Calu3 (cell line): ENCODE results near the gene DHX15. TPM values are rescaled to one million over a fixed set of nuclear protein-coding genes. Genes with fewer than 3 reads are reported as not detected.

Source experiments
- BruUV-seq: library from RNA; stranded (reverse); fragments of 400-500 nt; replicated peaks from 2 replicates; lab custom pipeline; 2021; lab: Mats Ljungman, UMichigan
- CTCF ChIA-PET: fragments of 300-600 bp; sonication (Branson Sonifier 250); formaldehyde crosslinking; loops from one replicate; lab custom pipeline; 2022; ENCODE audit warnings: antibody characterized with exemption; lab: Charles Lee
- DNase-seq: peaks from one replicate; pipeline ENCODE4 v3.0.0; 2022
- H3K27ac Mint-ChIP-seq: one replicate; pipeline ENCODE4 v1.8.0; 2022; ENCODE audit warnings: mixed read lengths; ENCODE audit not compliant: unreplicated experiment
- H3K27me3 Mint-ChIP-seq: one replicate; pipeline ENCODE4 v1.8.0; 2022; ENCODE audit warnings: mixed read lengths; ENCODE audit not compliant: unreplicated experiment
- H3K36me3 Mint-ChIP-seq: one replicate; pipeline ENCODE4 v1.8.0; 2022; ENCODE audit warnings: mild to moderate bottlenecking, moderate library complexity, mixed read lengths; ENCODE audit not compliant: insufficient read depth, unreplicated experiment
- H3K4me1 Mint-ChIP-seq: one replicate; pipeline ENCODE4 v1.8.0; 2022; ENCODE audit warnings: mild to moderate bottlenecking, low read depth, mixed read lengths; ENCODE audit not compliant: unreplicated experiment
- H3K4me3 Mint-ChIP-seq: one replicate; pipeline ENCODE4 v1.8.0; 2022; ENCODE audit warnings: mild to moderate bottlenecking, low read depth, moderate library complexity, mixed read lengths; ENCODE audit not compliant: unreplicated experiment
- H3K9me3 Mint-ChIP-seq: one replicate; pipeline ENCODE4 v1.8.0; 2022; ENCODE audit warnings: low read depth, mixed read lengths; ENCODE audit not compliant: unreplicated experiment
- intact Hi-C: fragments of 100-400 bp; cut with micrococcal nuclease; formaldehyde crosslinking; loops from one replicate; pipeline ENCODE4 v1.10.0; 2022; ENCODE audit not compliant: unreplicated experiment
- total RNA-seq: library from RNA; stranded (reverse); gene quantifications from 2 replicates; pipeline ENCODE4 v1.2.3, GENCODE V29; 2022
- TF ChIP-seq, protein P1 (sequence below): fragments of 200-600 bp; IDR thresholded peaks from one replicate; pipeline ENCODE4 v1.8.0; 2022; ENCODE audit warnings: antibody characterized with exemption; ENCODE audit not compliant: unreplicated experiment

The DHX15 gene
- total RNA-seq, 1 experiment from 2014 or later, result 169 TPM

GRCh38 chr4:24535399-24535798, 49.0 kb downstream of the DHX15 start:
- no TSS peak for BruUV-seq
- H3K27ac Mint-ChIP-seq, result no peak overlapping the region
- no peak for DNase-seq
- CTCF ChIA-PET, result no interaction called here
- TF ChIP-seq, protein P1, sequence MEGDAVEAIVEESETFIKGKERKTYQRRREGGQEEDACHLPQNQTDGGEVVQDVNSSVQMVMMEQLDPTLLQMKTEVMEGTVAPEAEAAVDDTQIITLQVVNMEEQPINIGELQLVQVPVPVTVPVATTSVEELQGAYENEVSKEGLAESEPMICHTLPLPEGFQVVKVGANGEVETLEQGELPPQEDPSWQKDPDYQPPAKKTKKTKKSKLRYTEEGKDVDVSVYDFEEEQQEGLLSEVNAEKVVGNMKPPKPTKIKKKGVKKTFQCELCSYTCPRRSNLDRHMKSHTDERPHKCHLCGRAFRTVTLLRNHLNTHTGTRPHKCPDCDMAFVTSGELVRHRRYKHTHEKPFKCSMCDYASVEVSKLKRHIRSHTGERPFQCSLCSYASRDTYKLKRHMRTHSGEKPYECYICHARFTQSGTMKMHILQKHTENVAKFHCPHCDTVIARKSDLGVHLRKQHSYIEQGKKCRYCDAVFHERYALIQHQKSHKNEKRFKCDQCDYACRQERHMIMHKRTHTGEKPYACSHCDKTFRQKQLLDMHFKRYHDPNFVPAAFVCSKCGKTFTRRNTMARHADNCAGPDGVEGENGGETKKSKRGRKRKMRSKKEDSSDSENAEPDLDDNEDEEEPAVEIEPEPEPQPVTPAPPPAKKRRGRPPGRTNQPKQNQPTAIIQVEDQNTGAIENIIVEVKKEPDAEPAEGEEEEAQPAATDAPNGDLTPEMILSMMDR, result no peak
- no peaks in the 10 kb centered on the region for H3K9me3 Mint-ChIP-seq
- peaks cover 18% of the 10 kb centered on the region for H3K36me3 Mint-ChIP-seq
- intact Hi-C loops, result loop anchor here (5.0 kb wide), 1 partner anchor 37 kb away; no protein-coding TSS in a partner anchor
- no peaks in the 10 kb centered on the region for H3K4me1 Mint-ChIP-seq
- no peaks in the 10 kb centered on the region for H3K27me3 Mint-ChIP-seq
- no peak overlapping the region for H3K4me3 Mint-ChIP-seq

DNA sequence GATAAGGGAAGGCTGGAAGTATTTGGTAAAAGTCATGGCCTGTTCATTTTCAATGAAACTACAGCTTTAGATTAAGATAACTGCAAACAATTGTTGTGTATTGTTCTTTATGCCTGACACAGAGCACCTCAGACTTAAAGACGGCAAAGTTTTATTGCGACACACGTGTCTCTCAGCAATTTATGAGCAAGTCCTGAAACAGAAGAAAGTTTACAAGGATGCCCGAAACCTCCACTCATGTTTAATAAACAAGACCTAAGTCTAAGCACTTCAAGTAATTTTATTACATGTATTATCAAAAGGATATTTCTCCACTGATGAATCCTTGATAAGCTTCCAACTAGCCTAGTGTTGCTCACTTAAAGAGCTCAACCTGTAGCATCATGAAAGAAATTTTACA, 51.0 kb downstream of the DHX15 start:
- TF ChIP-seq, protein P1, result no peak
- Mint-ChIP-seq H3K27me3 (no peaks in the 10 kb centered on the region), H3K9me3 (no peaks in the 10 kb centered on the region), H3K36me3 (peaks cover 24% of the 10 kb centered on the region), H3K4me1 (no peaks in the 10 kb centered on the region), H3K4me3 (no peak overlapping the region), H3K27ac (no peak overlapping the region)
- no peak for DNase-seq
- intact Hi-C loops, result no loop called here
- BruUV-seq, result no TSS peak
- CTCF ChIA-PET, result no interaction called here

DNA sequence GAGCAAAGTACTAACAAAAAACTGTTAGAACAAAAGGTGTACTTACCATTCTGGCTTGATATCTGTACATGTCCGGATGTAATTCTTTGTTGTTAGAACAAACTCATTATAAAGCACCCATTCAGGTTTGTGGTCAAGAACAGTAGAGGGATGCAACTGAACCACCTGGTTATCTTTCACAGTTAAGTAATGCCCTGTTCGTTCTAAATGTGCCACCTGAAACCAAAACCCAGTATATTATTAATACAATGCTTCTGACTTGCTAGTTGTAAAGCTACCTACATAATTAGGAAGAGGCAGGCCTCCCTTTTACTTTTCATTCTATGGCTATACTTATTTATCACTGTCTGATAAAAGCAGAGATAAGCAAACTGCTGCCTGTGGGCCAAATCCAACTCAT, 54.8 kb downstream of the DHX15 start:
- CTCF ChIA-PET, result interaction anchor here (0.6 kb wide), 1 partner anchor 127 kb away, joined by 3 read pairs; no protein-coding TSS in a partner anchor
- Mint-ChIP-seq H3K4me1 (no peaks in the 10 kb centered on the region), H3K27me3 (no peaks in the 10 kb centered on the region), H3K9me3 (no peaks in the 10 kb centered on the region), H3K27ac (no peak overlapping the region), H3K36me3 (peaks cover 32% of the 10 kb centered on the region), H3K4me3 (no peak overlapping the region)
- TF ChIP-seq, protein P1, result no peak
- no peak for DNase-seq
- intact Hi-C loops, result no loop called here
- BruUV-seq, result no TSS peak

GRCh38 chr4:24527371-24527770, 57.0 kb downstream of the DHX15 start:
- H3K27ac Mint-ChIP-seq, result no peak overlapping the region
- intact Hi-C loops, result no loop called here
- no peaks in the 10 kb centered on the region for H3K9me3 Mint-ChIP-seq
- no peak overlapping the region for H3K4me3 Mint-ChIP-seq
- no TSS peak for BruUV-seq
- CTCF ChIA-PET, result interaction anchor here (0.6 kb wide), 1 partner anchor 1019 kb away, joined by 3 read pairs; no protein-coding TSS in a partner anchor
- H3K27me3 Mint-ChIP-seq, result no peaks in the 10 kb centered on the region
- TF ChIP-seq, protein P1, result no peak
- peaks cover 6% of the 10 kb centered on the region for H3K4me1 Mint-ChIP-seq
- H3K36me3 Mint-ChIP-seq, result peaks cover 50% of the 10 kb centered on the region
- DNase-seq, result no peak
